NK-92 (cell line): ENCODE measurements around the gene CBLL1.

Experiments
- DNase-seq: peaks from one replicate; lab custom pipeline; 2025; ENCODE audit not compliant: unreplicated experiment; lab: John Stamatoyannopoulos, UW

CBLL1 gene

DNA sequence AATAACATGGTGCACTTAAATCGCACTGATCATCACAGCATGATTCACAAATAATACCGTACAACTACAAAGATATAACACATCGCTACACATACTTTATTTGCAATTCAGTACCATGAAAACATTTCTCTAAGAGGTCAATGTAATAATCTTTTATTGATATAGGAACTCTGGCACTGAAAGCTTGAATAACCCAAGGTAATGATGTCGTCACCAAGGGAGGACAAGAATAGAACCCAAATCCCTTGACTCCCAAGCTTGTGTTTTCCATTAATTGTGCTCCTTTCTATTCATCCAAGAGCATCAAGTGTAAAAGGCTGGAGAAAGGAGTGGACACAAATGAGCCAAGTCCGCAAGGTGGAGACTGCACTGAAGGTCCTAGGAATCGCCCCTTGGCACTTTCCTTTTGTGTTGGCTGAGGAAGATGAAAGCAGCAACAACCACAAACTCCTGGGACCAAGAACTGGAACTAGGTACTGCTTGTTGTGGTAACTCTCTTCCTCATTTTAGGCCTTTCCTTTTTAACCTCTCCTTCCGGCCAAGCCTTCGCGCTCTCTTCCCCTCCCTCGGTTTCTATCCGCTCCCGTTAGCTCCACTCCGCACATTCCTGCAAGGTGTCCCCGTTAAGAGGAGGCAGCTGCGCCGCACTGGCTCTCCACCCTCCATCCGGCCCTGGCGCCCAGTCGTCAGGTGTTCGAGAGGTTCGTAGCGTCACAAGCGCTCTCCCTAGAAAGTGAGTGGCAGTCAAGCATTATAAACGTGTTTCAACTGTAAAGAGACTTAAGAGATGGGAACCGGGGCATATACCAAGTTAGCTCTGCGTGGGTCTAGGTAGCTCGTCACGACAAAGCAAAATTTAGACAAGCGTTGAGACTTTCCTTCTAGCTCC lies 1.0 kb upstream of the CBLL1 start:
- DNase-seq: no peak

GRCh38 chr7:107744345-107744750 lies 406 bp downstream of the CBLL1 start:
- no peak for DNase-seq

- no peak for DNase-seq
These were observed 2.1 kb downstream of the CBLL1 start for GRCh38 chr7:107746006-107746405.

DNA sequence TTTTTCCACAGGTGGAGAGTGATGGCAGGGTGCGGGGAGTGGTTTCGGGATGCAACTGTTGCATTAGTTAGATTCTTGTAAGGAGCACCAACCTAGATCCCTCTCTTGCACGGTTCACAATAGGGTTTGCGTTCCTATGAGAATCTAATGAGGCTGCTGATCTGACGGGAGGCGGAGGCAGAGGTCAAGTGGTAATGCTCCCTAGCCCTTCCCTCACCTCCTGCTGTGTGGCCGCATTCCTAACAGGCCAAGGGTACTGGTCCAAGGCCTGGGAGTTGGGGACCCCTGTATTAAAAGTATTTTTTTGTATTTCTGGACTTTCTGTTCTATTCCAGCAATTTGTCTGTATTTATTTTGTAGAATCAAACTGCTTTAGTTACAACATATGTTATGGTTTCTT lies 7.2 kb downstream of the CBLL1 start:
- no peak for DNase-seq

DNA sequence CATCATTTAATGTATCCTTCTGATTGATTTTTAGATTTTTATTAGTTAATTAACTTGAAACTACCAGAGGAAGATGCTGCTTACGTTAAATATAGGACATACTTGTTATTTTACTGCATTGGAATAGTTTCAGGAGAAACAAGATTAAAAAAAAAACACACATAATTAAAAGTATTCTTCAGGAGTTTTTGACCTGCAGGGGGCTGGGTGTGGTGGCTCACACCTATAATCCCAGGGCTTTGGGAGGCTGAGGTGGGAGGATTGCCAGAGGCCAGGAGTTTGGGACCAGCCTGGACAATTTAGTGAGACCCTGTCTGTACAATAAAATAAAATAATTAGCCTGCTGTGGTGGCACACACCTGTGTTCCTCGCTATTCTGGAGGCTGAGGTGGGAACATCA lies 10.7 kb downstream of the CBLL1 start:
- no peak for DNase-seq

DNA sequence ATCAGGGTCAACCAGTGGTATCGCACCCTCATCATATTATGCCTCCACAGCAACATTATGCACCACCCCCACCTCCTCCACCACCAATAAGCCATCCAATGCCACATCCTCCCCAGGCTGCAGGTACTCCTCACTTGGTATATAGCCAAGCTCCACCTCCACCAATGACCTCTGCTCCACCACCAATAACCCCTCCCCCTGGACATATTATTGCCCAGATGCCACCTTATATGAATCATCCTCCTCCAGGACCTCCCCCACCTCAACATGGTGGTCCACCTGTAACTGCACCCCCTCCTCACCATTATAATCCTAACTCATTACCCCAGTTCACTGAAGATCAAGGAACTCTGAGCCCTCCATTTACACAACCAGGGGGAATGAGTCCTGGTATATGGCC lies 14.7 kb downstream of the CBLL1 start:
- DNase-seq: no peak

GRCh38 chr7:107767391-107767790 lies 23.4 kb downstream of the CBLL1 start:
- no peak for DNase-seq

GRCh38 chr7:107768263-107768662 lies 24.3 kb downstream of the CBLL1 start:
- DNase-seq: no peak

GRCh38 chr7:107773027-107773426 lies 29.1 kb downstream of the CBLL1 start:
- no peak for DNase-seq

DNA sequence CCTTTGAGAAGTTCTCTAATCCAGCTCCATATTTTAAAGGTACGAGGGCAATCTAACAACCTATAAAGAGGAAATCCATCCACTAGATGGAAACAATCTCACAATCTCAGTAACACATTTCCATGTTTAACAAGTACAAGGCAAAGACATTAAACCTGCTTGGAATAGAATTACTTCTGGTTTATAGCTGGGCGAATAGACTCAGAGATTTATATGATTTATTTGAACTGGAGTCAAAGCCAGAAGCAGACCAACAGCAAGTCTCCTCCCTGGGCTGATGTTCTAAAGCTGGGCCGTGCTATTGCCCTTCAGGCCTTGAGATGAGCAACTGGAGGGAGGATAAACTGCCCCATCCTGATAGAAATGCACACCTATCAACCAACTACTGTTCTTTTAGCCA lies 33.8 kb downstream of the CBLL1 start:
- no peak for DNase-seq

- no peak for DNase-seq
These were observed 34.3 kb downstream of the CBLL1 start for GRCh38 chr7:107778283-107778682.

DNA sequence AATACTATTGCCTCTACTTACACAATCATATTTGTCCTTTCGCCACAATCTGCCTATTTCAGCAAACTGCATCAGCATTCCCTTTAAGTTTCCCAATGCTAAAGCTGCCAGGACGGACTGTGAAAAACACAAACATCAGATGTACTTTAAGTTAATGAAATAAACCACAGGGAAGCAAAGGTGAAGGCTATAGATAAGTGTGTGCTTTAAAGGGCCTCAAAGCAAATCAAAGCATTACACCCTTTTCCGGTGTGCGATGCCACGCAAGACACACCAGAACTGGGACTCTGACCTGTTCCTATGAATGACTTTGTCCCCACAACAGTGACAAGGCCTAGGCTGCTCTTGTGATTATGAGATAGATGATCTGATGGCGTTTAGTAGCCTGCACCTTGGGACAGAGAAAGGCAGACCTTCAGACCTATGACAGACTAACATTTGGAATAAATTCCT lies 35.7 kb downstream of the CBLL1 start:
- no peak for DNase-seq

DNA sequence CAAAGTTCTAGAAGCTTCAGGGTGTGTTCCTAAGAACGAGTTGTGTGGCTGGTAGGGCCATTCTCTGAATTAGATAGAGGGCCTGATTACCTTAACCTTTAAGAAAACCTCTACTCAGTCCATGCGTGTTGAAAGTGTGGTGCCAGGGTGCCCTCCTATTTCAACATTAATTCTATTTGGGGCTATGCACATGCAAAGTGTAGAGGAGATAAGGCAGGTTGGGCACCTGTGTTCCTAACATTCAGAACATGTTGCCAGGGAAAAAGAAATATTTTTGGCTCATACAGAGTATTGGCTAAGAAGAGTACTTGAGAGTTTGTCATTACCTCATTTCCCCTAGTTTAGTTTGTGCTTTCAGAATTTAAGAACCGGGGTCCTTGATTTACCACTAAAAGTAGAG lies 38.4 kb downstream of the CBLL1 start:
- DNase-seq: no peak

DNA sequence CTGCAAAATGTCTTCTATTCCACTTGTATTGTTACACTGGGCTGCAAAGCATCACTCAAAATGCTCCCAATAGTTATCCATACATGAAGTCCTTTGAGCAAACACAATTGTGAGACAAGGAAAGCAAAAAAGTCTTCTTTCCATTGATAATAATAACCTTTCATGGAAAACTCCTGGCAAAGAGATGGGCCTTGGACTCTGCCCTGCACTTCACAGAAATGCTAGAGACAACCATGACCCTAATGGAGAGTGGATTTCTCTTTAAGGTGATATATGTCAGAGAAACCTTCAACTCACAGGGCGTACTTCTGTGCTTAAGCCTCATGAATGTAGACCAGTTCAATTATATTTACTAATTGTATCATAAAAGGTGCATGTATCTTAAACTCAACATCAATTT lies 39.7 kb downstream of the CBLL1 start:
- DNase-seq: no peak

- no peak for DNase-seq
These were observed 41.2 kb downstream of the CBLL1 start for GRCh38 chr7:107785170-107785569.

GRCh38 chr7:107785926-107786325 lies 42.0 kb downstream of the CBLL1 start:
- no peak for DNase-seq

- DNase-seq: no peak
These were observed 44.3 kb downstream of the CBLL1 start for GRCh38 chr7:107788216-107788615.

DNA sequence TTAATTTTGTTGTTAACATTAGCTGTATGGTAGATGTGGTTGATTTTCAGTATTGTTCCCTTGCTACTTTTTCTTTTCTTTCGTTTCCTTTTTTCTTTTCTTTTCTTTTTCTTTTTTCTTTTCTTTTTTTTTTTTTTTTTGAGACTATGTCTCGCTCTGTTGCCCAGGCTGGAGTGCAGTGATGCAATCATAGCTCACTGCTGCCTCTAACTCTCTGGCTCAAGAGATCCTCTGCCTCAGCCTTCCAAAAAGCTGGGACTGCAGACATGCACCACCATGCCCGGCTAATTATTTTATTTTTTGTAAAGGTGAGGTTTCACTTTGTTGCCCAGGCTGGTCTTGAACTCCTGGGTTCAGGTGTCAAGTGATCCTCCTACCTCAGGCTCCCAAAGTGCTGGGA lies 44.7 kb downstream of the CBLL1 start:
- no peak for DNase-seq

DNA sequence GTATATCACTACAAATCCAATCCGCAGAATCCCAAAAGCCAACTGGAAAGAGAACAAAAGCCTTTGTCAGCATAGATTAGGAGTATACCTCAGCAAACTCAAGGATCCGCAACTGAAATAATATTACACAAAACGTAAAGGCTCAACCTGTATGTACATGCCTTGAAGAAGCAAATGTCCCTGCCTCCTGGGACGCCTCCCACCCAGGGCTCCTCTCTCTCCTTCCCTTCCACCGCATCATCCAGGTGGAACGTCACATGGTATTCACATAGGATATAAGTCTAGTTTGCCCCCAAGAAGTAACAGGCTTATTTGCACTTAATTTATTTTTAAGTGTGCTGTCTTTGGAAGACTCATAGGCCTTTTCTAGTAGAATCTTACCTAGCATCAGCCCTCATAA lies 45.7 kb downstream of the CBLL1 start:
- no peak for DNase-seq

DNA sequence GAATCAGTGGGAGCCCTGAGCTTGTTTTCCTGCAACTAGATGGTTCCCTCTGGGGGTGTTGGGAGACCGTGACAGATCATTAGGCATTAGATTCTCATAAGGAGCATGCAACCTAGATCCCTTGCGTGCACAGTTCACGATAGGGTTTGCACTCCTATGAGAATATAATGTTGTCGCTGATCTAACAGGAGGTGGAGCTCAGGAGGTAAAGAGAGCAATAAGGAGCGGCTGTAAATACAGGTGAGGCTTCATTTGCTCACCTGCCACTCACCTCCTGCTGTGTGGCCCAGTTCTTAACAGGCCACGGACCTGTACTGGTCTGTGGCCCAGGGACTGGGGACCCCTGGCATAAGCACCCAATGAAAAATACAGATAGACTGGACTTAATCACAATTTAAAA lies 48.4 kb downstream of the CBLL1 start:
- no peak for DNase-seq

DNA sequence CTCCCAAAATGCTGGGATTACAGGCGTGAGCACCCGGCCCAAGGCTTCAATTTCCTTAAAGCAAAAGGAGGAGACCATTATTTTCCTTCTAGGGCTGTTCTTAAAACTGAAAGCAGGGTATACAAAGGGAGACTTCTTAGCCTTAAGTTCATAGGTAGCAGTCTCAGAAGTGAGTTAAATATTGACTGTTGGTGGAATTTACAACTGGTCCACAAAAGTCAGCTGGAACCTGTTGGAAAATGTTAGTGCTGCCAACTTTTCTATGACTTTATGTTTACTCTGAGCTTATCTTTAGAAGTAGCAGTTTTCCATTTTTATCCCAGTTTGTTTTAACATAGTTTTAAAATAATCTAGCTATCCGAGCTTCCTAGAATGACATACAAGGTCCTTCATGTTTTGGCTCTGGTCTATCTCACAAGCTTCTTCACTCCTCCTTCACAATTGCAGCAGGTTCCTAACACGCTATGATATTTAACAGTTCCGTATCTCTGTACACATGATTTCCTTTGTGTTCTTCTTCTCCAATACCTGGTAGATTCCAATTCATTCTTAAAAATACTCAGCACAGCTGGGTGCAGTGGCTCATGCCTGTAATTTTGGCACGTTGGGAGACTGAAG lies 55.8 kb downstream of the CBLL1 start:
- DNase-seq: no peak

GRCh38 chr7:107803009-107803610 lies 59.2 kb downstream of the CBLL1 start, which contains the start of gene SLC26A3:
TSS of gene SLC26A3 (minus strand) at chr7:107803223. CDS start at chr7:107794509, 8,714 bp downstream.
- DNase-seq: no peak
